HepG2 (cell line): Measurements from ENCODE around the gene ZCCHC4.

Experiments
- BRCA1 ChIP-seq: sonication (generic); formaldehyde crosslinking; IDR thresholded peaks from 2 replicates; pipeline ENCODE4 v1.4.0; 2020; ENCODE audit warnings: missing genetic modification reagents
- RAD51 ChIP-seq: fragments of 450-650 bp; IDR thresholded peaks from 2 replicates; pipeline ENCODE4 v1.6.1; 2016; ENCODE audit warnings: borderline replicate concordance
- ZNF180 ChIP-seq: sonication (generic); formaldehyde crosslinking; IDR thresholded peaks from 2 replicates; pipeline ENCODE4 v1.4.0; 2020; ENCODE audit warnings: low read depth, missing genetic modification reagents, borderline replicate concordance
- ZNF263 ChIP-seq: sonication (generic); formaldehyde crosslinking; IDR thresholded peaks from 2 replicates; pipeline ENCODE4 v1.4.0; 2020; ENCODE audit warnings: missing genetic modification reagents
- ZNF432 ChIP-seq: sonication (generic); formaldehyde crosslinking; IDR thresholded peaks from 2 replicates; pipeline ENCODE4 v1.5.0; 2020; ENCODE audit warnings: missing genetic modification reagents, mild to moderate bottlenecking, borderline replicate concordance

- TF ChIP-seq ZNF432 (CRISPR knock-in tag) (no peak), ZNF263 (CRISPR knock-in tag) (no peak), RAD51 (no peak), ZNF180 (CRISPR knock-in tag) (no peak), BRCA1 (CRISPR knock-in tag) (no peak)
Measured at GRCh38 chr4:25383647-25384046, 71.1 kb downstream of the ZCCHC4 start.
